HG03039 (cell line): Measurements from ENCODE around the gene ARID3B.
A peak's percentile ranks its signal among the peaks of the same experiment; 100 is the strongest.
"Not testable (repeated sequence)": the region's sequence is repeated elsewhere in the genome, so short reads cannot be mapped to it uniquely, and the experiment has no call there.

Experiments
- ATAC-seq: cut with Tn5 transposase; IDR thresholded peaks from one replicate; pipeline ENCODE4 v1.9.1; 2021; ENCODE audit warnings: mild to moderate bottlenecking, moderate library complexity; ENCODE audit not compliant: unreplicated experiment

The ARID3B gene, protein sequence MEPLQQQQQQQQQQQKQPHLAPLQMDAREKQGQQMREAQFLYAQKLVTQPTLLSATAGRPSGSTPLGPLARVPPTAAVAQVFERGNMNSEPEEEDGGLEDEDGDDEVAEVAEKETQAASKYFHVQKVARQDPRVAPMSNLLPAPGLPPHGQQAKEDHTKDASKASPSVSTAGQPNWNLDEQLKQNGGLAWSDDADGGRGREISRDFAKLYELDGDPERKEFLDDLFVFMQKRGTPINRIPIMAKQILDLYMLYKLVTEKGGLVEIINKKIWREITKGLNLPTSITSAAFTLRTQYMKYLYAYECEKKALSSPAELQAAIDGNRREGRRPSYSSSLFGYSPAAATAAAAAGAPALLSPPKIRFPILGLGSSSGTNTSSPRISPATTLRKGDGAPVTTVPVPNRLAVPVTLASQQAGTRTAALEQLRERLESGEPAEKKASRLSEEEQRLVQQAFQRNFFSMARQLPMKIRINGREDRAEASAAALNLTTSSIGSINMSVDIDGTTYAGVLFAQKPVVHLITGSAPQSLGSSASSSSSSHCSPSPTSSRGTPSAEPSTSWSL

DNA sequence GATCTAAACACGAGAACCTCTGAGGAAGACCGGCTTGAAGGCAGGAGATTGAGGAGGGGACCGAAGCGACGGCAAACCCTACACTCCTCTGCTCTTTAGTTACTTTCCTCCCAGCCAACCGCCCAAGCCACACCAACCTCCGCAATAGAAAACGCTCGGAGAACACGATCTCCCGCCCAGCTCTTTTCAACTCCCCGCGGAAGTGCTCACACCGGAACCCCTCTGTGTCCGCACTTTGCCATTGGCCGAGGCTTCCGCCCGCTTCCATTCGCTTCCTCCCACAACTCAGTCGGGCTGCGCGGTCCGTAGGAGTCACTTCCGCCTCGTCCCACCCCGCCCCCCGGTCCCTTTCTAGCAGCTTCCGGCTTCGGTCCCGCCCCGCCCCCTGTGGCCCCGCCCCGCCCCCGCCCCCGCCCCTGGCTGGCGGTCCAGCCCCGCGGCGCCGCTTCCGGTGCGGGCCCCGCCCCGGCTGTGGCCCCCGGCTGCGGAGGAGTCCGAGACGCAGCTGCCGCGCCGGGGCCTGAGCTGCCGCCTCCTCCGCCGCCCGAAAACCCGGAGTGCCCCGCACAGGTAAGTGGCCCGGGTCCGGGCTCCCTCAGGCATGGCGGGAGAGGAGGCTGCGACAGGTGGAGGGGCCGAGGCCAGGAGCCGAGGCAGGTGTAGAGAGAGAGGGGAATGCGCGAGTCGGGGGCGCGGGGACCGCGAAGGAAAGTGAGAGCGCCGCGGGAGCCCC, at the start of gene ARID3B:
Gene ARID3B (plus strand): TSS at position 460 of the 733 bp plus-strand sequence. CDS start 2,717 bp downstream, outside the sequence.
- ATAC-seq, result peak; percentile 64

DNA sequence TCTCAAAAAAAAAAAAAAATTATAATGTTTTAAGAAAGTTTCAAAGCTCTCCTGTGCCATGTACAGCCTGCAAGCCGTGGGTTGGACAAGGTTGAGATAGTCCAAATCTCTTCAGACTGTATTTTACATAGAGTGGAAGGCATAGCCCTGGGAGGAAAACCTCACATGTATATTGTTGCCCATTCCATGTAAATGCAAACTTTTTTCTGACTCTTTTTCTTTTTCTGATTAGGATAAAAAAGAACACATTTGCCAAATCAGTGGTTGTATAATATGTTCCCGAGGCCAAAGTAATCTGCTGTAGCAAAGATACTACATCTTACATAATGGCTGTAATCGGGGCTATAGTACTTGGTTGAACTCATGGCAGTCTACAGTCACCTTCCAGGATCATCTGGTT, 44.4 kb upstream of the ARID3B start:
- ATAC-seq, result no peak

DNA sequence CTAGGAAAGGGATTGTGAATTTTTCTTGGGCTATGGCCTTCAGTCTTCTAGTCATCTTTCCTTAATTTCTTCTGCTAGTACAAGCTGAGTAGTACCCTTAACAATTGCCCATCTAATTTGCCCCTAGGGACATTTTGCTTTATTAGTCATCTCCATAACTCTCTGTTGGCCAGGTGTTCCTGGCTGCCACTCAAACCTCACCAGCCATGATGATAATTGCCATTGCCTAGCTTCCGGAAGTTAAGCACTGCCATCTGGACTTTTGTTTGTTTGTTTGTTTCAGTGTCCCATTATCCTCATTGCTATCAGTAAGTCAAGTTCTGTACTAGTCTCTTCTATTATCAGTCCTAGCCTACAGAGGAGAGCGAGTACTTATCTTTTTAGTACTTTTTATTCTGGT, 43.4 kb upstream of the ARID3B start:
- ATAC-seq, result no peak

DNA sequence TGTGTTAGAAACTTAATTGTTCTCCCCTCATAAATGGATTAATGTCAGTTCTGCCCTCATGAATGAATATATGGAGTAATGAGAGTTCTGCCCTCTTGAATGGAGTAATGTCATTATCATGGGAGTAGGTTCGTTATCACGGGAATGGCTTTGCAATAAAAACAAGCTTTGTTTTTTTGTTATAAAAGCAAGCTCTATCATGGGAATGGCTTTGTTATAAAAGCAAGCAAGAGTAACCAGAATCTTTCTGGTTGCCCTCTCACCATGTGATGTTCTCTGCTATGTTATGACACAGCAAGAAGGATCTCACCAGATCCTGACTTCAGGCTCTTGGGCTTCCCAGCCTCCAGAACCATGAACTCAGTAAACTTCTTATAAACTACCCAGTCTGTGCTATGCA, 41.7 kb upstream of the ARID3B start:
- ATAC-seq, result no peak

DNA sequence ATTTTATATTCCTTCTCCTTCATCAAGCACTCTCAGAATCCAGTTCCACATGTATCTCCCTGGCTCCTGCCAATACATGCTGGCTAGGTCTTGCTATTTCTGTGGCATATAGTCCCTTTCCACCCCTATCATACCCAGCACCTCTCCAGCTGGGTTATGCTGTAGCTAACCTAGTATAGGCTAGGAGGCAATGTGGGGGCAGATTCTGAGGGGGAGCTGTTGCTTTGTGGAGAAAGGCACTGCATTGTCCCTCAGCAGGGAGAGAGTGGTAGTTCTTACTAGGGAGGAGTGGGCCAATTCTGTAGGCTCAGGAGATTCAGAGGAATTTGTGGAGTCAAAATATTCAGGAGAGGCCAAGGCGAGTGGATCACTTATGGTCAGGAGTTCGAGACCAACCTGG, 40.6 kb upstream of the ARID3B start:
- no peak for ATAC-seq

DNA sequence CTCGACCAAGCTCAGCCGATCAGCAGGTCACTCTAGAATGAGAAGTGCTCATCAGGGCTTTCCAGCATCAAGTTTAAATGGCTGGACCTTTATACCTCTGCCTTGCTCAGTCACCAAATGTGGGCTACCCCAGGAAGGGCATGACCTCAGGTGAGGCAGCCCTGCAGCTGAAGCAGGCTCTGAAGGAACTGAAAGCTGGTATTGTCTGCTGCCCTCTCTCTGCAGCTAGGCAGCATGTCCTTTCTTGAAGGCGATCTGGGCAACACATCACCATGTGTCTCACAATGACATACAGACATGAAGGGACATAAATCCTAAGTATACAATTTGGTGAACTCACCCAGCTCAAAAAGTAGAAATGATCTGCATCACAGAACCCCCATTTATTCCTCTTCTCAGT, 38.7 kb upstream of the ARID3B start:
- ATAC-seq, result no peak

DNA sequence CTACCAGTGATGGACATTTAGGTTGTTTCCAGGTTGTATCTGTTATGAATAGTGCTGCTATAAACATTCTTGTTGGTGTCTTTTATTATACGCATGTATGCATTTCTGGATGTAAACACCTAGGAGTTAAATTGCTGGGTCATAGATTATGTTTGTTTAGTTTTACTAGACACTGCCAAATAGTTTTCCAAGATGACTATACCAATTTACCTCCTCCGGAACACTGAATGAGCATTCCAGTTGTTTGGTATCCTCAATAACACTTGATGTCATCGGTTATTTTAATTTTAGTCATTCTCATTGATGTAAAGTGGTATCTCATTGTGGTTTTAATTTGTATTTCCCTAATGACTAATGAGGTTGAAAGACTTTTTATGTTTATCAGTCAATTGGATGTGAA, 36.6 kb upstream of the ARID3B start:
- ATAC-seq, result no peak

DNA sequence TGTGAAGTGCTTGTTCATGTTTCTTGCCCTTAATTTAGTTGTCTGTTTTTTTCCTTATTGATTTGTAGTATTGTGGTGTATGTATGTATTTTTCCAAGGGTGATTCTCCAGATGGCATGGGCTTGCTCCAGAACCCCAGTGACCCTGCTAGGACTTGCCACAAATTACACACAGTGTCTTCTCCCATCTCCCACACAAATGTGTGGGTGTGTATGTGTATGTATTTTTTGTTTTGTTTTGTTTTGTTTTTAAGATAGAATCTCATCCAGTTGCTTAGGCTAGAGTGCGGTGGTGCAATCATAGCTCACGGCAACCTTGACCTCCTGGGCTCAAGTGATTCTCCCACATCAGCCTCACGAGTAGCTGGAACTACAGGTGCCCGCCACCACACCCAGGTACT, 36.2 kb upstream of the ARID3B start:
- ATAC-seq, result no peak

DNA sequence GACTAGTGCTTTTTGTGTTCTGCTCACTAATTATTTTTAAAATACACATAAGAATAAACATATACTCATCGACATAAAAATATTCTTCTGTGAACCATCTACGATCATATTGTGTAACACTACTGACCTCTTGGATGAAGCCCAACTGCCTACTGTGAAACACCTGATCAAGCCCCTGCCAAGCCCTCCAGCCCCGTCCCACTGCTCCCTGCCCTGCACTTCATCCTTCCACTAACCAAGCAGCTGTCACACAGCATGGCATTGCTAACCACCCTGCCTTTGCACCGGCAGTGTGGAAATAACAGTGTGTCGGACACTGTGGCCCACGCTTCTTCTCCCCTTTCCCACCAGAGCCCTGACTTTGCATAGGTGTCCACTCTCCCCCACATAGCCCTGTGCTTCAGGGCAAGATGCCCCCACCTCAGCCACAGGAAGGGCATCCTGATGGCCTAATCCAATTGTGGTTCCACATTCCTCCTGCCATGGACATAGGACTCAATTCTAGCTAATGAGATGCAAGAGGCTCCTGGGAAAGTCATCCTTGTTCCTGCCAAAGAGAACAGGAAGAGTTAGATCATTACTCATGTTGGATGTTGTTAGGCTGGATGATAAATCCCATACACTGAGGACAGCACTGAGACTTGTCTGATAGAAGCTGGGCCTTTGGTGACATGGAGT, 35.0 kb upstream of the ARID3B start:
- no peak for ATAC-seq

DNA sequence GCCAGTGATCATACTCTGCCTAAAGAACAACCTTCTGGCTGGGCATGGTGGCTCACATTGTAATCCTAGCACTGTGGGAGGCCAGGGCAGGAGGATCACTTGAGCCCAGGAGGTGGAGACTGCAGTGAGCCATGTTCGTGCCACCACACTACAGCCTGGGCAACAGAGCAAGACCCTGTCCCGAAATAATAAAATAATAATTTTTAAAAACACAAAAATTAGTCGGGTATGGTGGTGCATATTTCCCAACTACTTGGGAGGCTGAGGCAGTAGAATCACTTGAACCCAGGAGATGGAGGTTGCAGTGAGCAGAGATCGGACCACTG, 34.5 kb upstream of the ARID3B start:
- no peak for ATAC-seq

DNA sequence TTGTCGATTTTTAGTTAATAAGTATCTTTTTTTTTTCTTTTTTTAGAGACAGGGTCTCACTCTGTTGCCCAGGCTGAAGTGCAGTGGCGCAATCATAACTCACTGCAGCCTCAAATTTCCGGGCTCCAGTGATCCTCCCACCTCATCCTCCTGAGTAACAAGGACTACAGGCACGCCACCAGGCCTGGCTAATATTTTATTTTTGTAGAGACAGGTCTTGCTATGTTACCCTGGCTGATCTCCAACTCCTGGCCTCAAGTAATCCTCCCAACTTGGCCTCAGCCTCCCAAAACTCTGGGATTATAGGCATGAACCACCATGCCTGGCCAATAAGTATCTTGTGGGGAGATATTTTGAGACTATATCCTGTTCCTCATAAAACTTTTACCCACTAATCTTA, 29.4 kb upstream of the ARID3B start:
- no peak for ATAC-seq

DNA sequence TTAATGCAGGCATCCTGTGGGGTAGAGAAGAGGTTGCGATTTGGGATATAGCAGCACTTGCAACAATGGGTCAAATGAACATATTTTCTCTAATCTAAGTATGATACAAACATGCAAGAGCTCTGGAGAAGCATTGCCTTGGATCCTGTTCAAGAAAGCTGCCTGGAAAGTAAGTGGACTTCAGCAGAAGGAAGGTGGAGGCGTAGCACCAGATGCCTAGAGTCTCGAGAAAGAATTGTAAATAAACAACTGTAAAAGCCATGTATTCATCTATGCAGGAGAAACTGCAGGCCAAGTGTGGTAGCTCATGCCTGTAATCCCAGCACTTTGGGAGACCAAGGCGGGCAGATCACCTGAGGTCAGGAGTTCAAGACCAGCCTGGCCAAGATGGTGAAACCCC, 27.0 kb upstream of the ARID3B start:
- ATAC-seq, result not testable (repeated sequence)

DNA sequence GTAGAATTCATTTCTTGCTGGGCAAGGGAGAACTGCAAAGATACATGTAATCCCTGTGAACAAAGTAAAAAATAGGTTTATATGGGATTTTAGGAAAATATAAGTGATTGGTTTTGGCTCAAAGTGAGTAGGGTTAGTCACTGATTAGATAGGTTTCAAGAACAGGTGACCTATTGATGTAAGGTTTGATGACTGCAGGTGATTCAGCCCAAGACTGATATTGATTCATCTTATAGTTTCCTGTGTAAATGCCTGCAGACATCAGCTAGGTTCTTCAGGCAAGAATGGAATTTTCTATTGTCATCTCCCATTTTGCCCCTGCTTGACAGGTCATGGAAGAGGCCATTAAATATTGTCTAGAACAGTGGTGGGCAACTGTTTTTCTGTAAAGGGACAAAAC, 23.9 kb upstream of the ARID3B start:
- ATAC-seq, result no peak

DNA sequence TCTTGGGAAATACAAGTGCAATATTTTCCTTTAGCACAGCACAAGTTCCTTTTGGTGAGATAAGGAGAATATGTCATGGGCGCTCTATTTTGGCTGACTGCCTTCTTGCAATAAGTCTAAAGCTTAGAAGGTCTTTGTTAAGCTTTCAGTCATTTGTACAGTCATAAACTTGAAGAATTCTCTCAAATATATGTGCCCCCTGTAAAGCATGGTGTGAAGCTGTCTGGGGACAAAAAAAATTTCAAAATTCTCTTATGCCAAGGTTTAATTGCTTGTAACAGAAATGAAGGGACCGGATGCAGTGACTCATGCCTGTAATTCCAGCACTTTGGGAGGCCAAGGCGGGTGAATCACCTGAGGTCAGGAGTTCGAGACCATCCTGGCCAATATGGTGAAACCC, 21.7 kb upstream of the ARID3B start:
- no peak for ATAC-seq

DNA sequence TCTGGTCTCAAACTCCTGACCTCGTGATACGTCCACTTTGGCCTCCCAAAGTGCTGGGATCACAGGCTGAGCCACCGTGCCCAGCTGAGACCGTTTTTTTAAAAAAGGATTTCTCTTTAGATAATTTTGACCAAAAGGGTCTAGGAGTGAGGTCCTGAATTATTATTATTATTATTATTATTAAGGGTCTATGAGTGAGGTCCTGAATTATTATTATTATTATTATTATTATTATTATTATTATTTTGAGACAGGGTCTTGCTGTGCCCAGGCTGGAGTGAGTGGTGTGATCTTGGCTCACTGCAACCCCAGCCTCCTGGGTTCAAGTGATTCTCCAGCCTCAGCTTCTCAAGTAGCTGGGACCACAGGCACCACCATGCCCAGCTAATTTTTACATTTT, 20.6 kb upstream of the ARID3B start:
- no peak for ATAC-seq

DNA sequence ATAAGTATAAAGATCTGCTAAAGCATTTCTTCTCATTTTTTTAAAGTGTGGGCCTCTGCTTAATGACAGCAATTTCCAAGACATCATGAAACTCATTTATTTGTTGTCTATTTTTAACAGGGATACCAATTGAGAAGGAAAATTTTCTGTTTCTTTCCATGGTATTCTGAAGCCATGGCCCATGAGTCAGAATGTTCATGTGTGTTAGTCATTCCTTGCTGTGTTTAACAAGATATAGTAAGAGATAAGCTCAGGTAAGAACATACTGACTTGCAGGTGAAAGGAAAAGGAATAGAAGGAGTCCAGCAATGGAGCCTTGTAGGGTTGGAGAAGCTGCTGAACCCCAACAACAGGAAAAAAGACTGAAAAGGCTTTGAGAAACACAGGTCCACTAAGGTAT, 17.0 kb upstream of the ARID3B start:
- ATAC-seq, result no peak

DNA sequence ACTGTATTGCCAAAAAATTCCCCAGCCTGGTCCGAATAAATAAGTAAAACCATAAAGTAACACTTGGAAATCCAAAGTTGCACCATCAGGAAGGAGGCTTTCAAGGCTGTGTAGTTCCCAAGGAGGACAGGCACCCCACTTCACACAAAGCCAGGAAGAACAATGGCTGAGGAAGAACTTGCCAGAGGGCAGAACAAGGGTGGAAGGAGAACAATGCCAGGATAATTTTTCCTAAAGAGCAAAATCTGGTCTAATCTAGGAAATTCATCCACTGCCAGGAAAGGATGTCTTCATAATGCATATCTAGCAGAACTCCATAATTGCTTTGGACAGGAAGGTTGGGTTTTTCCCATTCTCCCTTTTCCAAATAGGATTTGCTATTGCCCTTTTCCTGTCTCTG, 15.7 kb upstream of the ARID3B start:
- no peak for ATAC-seq

DNA sequence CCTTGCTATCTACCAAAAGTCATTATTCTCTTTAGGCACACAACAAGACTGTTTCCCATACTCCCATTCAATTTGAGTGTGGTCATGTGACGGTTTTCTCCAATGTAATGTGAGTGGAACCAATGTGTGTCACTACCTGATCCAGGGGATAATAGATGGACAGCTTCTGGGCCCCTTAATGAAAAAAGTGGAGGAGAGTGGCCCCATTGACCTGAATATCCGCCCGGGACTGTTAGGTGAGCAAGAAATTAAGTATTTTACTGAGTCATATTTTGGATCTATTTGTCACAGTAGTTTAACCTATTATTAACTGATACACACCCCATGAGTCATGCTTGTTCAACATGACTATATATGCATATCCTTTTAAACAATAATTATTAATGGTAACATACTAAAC, 15.1 kb upstream of the ARID3B start:
- ATAC-seq, result no peak

DNA sequence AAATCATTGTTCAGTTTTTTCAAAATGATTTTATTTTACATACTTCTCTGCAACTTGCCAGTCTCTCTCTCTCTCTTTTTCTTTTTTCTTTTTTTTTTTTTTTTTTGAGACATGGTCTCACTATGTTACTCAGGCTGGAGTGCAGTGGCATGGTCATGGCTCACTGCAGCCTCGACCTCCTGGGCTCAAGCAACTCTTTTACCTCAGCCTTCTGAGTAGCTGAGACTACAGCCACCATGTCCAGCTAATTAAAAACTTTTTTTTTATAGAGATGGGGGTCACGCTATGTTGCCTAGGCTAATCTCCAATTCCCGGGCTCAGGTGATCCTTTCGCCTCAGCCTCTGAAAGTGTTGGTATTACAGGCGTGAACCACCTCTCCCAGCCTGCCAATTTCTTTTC, 12.1 kb upstream of the ARID3B start:
- ATAC-seq, result no peak

DNA sequence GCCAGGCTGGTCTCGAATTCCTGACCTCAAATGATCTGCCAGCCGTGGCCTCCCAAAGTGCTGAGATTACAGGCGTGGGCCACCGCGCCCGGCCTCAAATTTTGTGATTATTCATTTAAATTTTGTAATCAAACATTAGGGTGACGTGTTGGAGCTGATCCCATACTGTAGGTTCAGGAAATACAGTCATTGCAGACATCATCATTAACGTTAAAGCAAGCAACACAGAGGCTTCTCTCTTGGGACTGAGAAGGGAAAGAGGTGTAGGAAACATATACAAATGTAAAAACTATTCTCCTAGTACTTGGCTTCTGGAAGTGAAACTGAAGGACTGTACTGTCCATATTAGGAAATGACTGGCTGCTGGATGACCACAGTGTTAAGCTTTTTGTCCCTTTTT, 11.1 kb upstream of the ARID3B start:
- ATAC-seq, result no peak

DNA sequence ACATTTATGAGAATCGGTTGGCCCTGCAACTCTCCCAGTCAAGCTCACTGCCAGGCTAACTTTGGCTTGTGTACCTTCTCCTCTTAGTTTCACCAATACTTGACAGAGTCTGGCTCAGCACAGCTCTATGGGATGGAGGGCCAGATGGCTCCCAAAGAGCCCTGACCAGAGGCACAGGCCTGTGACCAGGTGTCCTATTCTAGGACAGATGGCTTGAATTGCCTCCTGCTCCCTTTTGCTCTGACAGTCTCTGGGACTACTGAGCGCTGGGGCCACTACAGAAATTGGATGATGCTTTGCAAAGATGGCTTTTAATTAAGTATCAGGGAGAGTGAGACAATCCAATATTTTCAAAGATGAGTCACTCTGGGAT, 10.3 kb upstream of the ARID3B start:
- no peak for ATAC-seq
